Measurements from ENCODE around the gene MCTP2. TPM values are rescaled to one million over a fixed set of nuclear protein-coding genes. Genes with fewer than 3 reads are reported as not detected.

Gene MCTP2
- total RNA-seq, 1 donor from 2014 or later, result 54.2 TPM

DNA sequence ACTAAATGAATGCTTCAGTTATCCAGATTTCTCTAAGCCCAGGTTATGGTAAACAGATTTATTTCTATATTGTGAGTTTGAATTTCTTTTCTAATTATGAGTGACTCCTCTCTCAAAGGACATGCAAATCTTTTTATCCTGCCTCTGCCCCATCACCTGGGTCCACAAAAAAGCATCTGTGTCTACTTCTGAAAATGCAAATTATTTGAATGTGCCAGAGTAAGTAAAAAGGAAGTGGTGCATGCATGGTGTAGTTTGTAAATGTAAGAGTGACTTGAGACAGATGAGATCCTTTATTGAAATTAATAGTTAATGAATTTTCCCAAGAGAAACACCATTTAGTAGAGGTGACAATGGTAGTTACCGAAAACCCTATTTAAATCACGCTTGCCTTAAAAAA is 26.9 kb downstream of the MCTP2 start:
- POLR2A ChIA-PET, result interaction anchor here (3.9 kb wide), 1 partner anchor 29 kb away, joined by 17 read pairs; no protein-coding TSS in a partner anchor
- ATAC-seq (ENCODE audit: low read depth) (peak; percentile 72), DNase-seq (no peak)
- peaks cover 1% of the 10 kb centered on the region for H3K36me3 Mint-ChIP-seq (ENCODE audit: low read depth)
- TF ChIP-seq, protein P1, sequence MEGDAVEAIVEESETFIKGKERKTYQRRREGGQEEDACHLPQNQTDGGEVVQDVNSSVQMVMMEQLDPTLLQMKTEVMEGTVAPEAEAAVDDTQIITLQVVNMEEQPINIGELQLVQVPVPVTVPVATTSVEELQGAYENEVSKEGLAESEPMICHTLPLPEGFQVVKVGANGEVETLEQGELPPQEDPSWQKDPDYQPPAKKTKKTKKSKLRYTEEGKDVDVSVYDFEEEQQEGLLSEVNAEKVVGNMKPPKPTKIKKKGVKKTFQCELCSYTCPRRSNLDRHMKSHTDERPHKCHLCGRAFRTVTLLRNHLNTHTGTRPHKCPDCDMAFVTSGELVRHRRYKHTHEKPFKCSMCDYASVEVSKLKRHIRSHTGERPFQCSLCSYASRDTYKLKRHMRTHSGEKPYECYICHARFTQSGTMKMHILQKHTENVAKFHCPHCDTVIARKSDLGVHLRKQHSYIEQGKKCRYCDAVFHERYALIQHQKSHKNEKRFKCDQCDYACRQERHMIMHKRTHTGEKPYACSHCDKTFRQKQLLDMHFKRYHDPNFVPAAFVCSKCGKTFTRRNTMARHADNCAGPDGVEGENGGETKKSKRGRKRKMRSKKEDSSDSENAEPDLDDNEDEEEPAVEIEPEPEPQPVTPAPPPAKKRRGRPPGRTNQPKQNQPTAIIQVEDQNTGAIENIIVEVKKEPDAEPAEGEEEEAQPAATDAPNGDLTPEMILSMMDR (IDR thresholded peaks at IDR 0.05), result no peak
- peak overlapping the region; percentile 84 for H3K27ac Mint-ChIP-seq
- intact Hi-C loops (cut with micrococcal nuclease), result loop anchor here (1.0 kb wide), 5 partner anchors 20 to 84 kb away; partner anchors contain the start of gene MCTP2
- peak overlapping the region; percentile 16 for H3K4me3 Mint-ChIP-seq
- no peaks in the 10 kb centered on the region for H3K27me3 Mint-ChIP-seq
- CTCF ChIA-PET, result no interaction called here
- no peaks in the 10 kb centered on the region for H3K9me3 Mint-ChIP-seq
- peaks cover 92% of the 10 kb centered on the region for H3K4me1 Mint-ChIP-seq

DNA sequence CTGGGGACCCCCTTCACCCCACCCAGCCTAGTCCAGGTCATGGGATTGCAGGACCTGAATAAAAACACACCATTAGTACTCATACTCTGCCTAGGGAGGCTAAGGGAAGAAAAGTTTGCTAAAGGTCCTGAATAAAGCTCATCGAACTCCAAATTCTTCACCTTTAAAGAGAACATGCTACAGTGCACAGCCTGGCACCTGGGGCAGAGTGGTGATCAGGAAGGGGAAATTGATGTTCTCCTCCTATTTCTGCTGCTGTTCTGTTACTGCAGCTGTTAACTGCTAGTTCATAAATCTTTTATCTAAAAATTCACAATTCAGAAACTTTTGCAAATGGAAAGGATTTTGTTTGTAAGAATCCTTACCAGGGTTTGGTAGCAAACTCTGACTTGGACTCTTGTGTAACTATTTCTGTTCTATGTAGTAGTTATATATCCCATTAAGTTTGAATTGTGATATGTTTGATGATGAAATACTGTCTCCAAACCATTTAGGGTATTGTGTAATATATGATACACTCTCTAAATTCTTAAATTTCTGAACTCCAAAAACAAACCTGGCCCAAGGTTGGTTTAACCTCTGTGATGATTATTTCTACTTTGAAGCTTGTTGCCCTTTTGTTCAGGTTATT is 27.9 kb downstream of the MCTP2 start:
- no peak for DNase-seq
- ATAC-seq (ENCODE audit: low read depth), result no peak
- Mint-ChIP-seq H3K36me3 (ENCODE audit: low read depth) (peaks cover 1% of the 10 kb centered on the region), H3K4me3 (no peak overlapping the region), H3K4me1 (peaks cover 92% of the 10 kb centered on the region), H3K27me3 (no peaks in the 10 kb centered on the region), H3K9me3 (no peaks in the 10 kb centered on the region), H3K27ac (peak overlapping the region; percentile 84)
- POLR2A ChIA-PET, result interaction anchor here (0.6 to 3.9 kb wide), 6 partner anchors 11 to 47 kb away, joined by 3 to 17 read pairs (median 4); partner anchors contain the start of gene MCTP2
- TF ChIP-seq, protein P1 (IDR thresholded peaks at IDR 0.05), result no peak
- intact Hi-C loops (cut with micrococcal nuclease), result no loop called here
- CTCF ChIA-PET, result interaction anchor here (0.7 to 1.5 kb wide), 2 partner anchors 29 kb away, joined by 3 to 5 read pairs; no protein-coding TSS in a partner anchor

DNA sequence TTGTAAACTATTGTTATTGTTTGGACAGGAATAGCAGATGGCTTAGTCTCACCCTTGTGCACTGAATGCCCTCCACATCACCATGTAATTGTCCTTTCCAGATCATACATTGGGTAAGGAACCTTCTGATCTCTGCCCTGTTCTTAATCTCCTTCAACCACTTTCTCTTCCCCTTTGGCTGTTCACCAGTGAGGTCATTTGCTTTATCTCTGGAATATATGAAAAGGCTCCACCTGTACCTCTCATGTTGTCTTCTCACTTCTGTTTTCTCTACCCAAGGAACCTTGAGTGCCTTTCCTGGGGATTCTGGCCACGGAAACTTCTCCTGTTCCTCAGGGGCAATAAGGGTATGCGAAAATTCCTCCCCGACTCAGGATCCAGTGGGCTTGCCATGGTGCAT is 28.5 kb downstream of the MCTP2 start:
- DNase-seq (no peak), ATAC-seq (ENCODE audit: low read depth) (peak; percentile 28)
- TF ChIP-seq, protein P1 (IDR thresholded peaks at IDR 0.05), result no peak
- Mint-ChIP-seq H3K27me3 (no peaks in the 10 kb centered on the region), H3K36me3 (ENCODE audit: low read depth) (peaks cover 1% of the 10 kb centered on the region), H3K4me1 (peaks cover 91% of the 10 kb centered on the region), H3K9me3 (no peaks in the 10 kb centered on the region), H3K4me3 (peak overlapping the region; percentile 36), H3K27ac (peak overlapping the region; percentile 84)
- ChIA-PET CTCF (interaction anchor here (1.5 kb wide), 1 partner anchor 28 kb away, joined by 5 read pairs; no protein-coding TSS in a partner anchor), POLR2A (interaction anchor here (1.0 to 3.9 kb wide), 4 partner anchors 24 to 46 kb away, joined by 4 to 17 read pairs (median 4); no protein-coding TSS in a partner anchor)
- intact Hi-C loops (cut with micrococcal nuclease), result no loop called here

DNA sequence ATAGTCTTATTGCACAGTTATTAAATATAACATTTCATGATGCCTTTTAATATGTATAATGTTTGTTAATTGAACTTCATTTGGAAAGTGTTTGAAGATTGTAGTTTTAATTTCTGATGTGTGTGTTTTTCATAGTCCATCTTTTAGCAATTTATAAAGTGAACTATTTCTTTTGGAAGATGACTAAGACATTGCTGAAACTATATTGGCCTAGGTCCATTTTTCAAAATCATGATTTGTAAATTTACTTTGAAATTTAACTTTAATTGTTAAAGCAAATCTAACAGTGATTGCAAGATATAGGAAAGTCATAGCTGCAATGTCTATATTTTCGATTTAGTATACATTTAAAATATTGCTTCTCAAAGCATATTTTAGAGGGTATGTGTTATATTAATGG is 30.8 kb downstream of the MCTP2 start:
- Mint-ChIP-seq H3K9me3 (no peaks in the 10 kb centered on the region), H3K27ac (peak overlapping the region; percentile 87), H3K4me3 (no peak overlapping the region), H3K27me3 (no peaks in the 10 kb centered on the region), H3K4me1 (peaks cover 86% of the 10 kb centered on the region), H3K36me3 (ENCODE audit: low read depth) (peaks cover 1% of the 10 kb centered on the region)
- intact Hi-C loops (cut with micrococcal nuclease), result no loop called here
- CTCF ChIA-PET, result interaction anchor here (1.4 kb wide), 1 partner anchor 32 kb away, joined by 10 read pairs; the partner anchor contains the start of gene MCTP2
- ATAC-seq (ENCODE audit: low read depth), result no peak
- no peak for DNase-seq
- TF ChIP-seq, protein P1 (IDR thresholded peaks at IDR 0.05), result no peak
- POLR2A ChIA-PET, result interaction anchor here (0.8 to 2.3 kb wide), 3 partner anchors 24 to 29 kb away, joined by 3 to 10 read pairs (median 5); no protein-coding TSS in a partner anchor

All from activated B cell treated with CpG ODN at 0.5 μM for 24 hours (primary cell).